Osteocyte (in vitro differentiated cells): Measurements from ENCODE around the gene ISY1. TPM values are rescaled to one million over a fixed set of nuclear protein-coding genes. Genes with fewer than 3 reads are reported as not detected.
A peak's percentile ranks its signal among the peaks of the same experiment; 100 is the strongest.

Experiments used
- DNase-seq: peaks from one replicate; pipeline ENCODE4 v3.0.0; 2021; ENCODE audit warnings: mixed read lengths; ENCODE audit not compliant: unreplicated experiment; ENCODE audit errors: extremely low spot score
- H3K27ac Mint-ChIP-seq: one replicate; pipeline ENCODE4 v1.8.0; 2021; ENCODE audit warnings: mild to moderate bottlenecking, mixed read lengths; ENCODE audit not compliant: unreplicated experiment
- H3K27me3 Mint-ChIP-seq: one replicate; pipeline ENCODE4 v1.8.0; 2021; ENCODE audit warnings: mixed read lengths; ENCODE audit not compliant: unreplicated experiment
- H3K36me3 Mint-ChIP-seq: one replicate; pipeline ENCODE4 v1.8.0; 2021; ENCODE audit warnings: mixed read lengths; ENCODE audit not compliant: unreplicated experiment
- H3K4me1 Mint-ChIP-seq: one replicate; pipeline ENCODE4 v1.8.0; 2021; ENCODE audit warnings: mixed read lengths; ENCODE audit not compliant: unreplicated experiment
- H3K4me3 Mint-ChIP-seq: one replicate; pipeline ENCODE4 v1.8.0; 2021; ENCODE audit warnings: mild to moderate bottlenecking, moderate library complexity, mixed read lengths; ENCODE audit not compliant: unreplicated experiment
- H3K9me3 Mint-ChIP-seq: one replicate; pipeline ENCODE4 v1.8.0; 2021; ENCODE audit warnings: mixed read lengths; ENCODE audit not compliant: unreplicated experiment
- total RNA-seq: library from RNA; stranded (reverse); gene quantifications from 2 replicates; pipeline ENCODE4 v1.2.1, GENCODE V29; 2021
- TF ChIP-seq, protein P1 (sequence below): fragments of 200-600 bp; sonication (generic); IDR thresholded peaks from 2 replicates; pipeline ENCODE4 v1.5.0; 2021; ENCODE audit warnings: antibody characterized with exemption, mild to moderate bottlenecking, moderate library complexity

ISY1 gene
- total RNA-seq, 1 donor from 2014 or later: 42.6 TPM

DNA sequence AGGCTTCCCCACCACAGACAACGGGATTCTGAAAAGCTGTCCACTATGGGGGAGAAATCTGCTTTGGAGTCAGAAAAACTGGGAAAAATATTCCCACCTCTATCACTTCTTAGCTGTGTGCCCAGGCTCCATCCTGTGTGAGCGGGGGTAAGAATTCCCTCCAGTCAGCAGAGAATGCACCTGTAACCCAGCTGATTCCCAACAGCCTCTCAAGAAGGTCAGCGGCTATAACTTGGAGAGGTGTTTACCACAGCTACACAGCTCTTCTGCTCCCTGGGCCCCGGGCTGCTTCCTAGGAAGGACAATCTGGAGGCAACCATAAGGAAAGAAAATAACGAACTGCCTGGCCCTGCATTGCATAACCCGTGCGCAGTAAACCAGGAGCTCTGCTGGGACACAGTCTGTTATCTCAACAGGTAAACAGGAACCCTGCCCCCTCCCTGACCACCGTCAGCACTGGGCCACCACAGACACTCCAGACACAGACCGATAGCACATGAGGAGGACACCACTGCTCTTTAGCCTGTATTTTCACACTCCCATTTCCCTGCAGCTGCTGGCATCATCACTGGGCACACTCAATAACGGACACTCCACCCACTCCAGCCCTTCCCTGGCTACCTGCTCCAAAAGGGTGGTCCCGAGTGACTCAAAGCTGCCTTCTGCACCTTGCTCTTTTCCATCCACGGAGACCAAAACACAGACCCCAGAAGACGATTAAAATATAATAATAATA lies 41.3 kb downstream of the ISY1 start:
- Mint-ChIP-seq H3K36me3 (peaks cover 2% of the 10 kb centered on the region), H3K27me3 (no peaks in the 10 kb centered on the region), H3K4me1 (peaks cover 36% of the 10 kb centered on the region), H3K9me3 (no peaks in the 10 kb centered on the region), H3K4me3 (peak overlapping the region; percentile 85), H3K27ac (peak overlapping the region; percentile 88)
- TF ChIP-seq, protein P1, sequence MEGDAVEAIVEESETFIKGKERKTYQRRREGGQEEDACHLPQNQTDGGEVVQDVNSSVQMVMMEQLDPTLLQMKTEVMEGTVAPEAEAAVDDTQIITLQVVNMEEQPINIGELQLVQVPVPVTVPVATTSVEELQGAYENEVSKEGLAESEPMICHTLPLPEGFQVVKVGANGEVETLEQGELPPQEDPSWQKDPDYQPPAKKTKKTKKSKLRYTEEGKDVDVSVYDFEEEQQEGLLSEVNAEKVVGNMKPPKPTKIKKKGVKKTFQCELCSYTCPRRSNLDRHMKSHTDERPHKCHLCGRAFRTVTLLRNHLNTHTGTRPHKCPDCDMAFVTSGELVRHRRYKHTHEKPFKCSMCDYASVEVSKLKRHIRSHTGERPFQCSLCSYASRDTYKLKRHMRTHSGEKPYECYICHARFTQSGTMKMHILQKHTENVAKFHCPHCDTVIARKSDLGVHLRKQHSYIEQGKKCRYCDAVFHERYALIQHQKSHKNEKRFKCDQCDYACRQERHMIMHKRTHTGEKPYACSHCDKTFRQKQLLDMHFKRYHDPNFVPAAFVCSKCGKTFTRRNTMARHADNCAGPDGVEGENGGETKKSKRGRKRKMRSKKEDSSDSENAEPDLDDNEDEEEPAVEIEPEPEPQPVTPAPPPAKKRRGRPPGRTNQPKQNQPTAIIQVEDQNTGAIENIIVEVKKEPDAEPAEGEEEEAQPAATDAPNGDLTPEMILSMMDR: no peak
- DNase-seq: no peak

DNA sequence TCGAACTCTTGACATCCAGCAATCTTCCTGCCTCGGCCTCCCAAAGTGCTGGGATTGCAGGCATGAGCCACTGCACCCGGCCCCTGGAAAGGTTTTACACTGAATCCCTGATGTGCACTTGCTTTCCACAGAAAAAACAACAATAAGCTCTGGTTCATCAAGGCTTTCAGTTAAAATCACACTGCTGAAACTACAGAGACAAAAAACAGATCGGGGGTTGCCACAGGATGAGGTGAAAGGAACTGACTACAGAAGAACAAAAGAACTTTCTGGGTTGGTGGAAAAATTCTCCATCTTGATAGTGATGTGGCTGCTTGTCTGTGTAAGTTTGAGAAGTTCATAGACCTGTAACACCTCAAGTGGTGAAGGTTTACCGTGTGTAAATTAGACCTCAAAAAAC lies 42.1 kb downstream of the ISY1 start:
- Mint-ChIP-seq H3K4me1 (peaks cover 36% of the 10 kb centered on the region), H3K27ac (peak overlapping the region; percentile 28), H3K9me3 (no peaks in the 10 kb centered on the region)

DNA sequence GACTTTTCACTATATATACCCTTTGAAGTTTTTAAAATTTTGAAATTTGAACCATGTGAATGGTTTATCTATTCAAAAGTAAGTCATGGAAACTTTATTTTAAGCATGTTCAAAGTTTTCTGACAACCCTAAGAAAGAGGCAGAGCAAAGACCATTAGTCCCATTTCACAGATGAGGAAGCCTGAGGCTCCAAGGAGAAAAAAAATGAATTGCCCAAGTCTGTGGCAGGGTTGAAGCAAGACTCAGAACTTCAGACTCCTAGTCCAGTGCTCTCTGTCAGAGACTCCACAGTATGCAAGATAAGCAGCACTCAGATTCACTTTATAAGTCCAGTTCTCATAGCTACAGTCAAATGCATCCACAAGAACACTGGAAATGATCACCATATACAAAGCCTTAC lies 43.7 kb downstream of the ISY1 start:
- no peak for DNase-seq
- Mint-ChIP-seq H3K9me3 (no peaks in the 10 kb centered on the region), H3K27ac (no peak overlapping the region), H3K36me3 (peaks cover 4% of the 10 kb centered on the region), H3K4me1 (peaks cover 36% of the 10 kb centered on the region), H3K4me3 (no peak overlapping the region), H3K27me3 (no peaks in the 10 kb centered on the region)
- TF ChIP-seq, protein P1: no peak

More for the DNA sequence above, 42.1 kb downstream of the ISY1 start:
- Mint-ChIP-seq H3K27me3 (no peaks in the 10 kb centered on the region), H3K36me3 (peaks cover 2% of the 10 kb centered on the region), H3K4me3 (peak overlapping the region; percentile 85)
- DNase-seq: no peak
- TF ChIP-seq, protein P1: no peak

DNA sequence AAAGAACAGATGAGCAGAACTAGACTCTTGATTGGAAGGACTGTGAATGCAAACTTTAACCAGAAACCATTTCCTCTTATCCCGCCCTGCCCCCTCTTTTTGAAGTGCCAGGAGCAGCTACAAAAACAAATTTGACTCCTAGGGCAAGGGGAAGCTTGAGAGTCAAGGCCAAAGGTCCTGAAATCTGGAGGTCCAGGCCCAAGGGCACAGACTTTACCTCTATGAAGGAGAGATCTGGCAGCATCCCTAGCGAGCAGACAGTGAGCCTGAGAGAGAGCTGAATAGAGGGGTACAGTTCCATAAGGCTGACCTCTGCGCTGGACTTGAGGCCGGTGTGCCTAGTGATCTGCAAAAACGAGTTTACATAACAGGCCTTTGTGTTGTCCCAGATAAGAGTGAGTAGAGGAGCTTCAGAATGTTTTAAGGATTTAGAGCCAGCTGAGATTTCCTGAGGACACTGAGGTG lies 44.3 kb downstream of the ISY1 start:
- H3K4me3 Mint-ChIP-seq: no peak overlapping the region
- no peaks in the 10 kb centered on the region for H3K27me3 Mint-ChIP-seq
- H3K27ac Mint-ChIP-seq: peak overlapping the region; percentile 66
- no peak for DNase-seq
- peaks cover 4% of the 10 kb centered on the region for H3K36me3 Mint-ChIP-seq
- H3K9me3 Mint-ChIP-seq: no peaks in the 10 kb centered on the region
- peaks cover 36% of the 10 kb centered on the region for H3K4me1 Mint-ChIP-seq
- TF ChIP-seq, protein P1: no peak

DNA sequence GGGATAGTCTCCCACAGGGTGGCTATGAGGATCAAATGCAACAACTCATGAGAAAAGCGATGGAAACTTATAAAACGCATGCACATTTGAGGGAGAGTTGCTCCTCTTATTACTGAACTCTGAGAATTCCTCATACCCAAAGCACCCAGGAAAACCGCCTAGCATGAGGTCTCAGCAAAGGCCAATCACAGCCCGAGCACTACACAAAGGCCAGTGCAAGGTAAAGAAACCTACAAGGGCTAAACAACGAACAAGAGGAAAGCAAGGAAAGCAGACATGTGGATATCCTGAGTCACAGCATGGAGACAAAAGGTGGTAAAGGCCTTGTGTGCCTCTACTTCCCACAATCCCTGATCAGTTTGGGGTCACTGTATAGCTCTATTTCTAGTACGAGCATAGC lies 46.4 kb downstream of the ISY1 start:
- Mint-ChIP-seq H3K36me3 (peaks cover 11% of the 10 kb centered on the region), H3K27me3 (no peaks in the 10 kb centered on the region), H3K4me3 (no peak overlapping the region), H3K27ac (no peak overlapping the region), H3K4me1 (peaks cover 26% of the 10 kb centered on the region), H3K9me3 (no peaks in the 10 kb centered on the region)
- no peak for DNase-seq
- TF ChIP-seq, protein P1: no peak
